Measurements from ENCODE around the gene PDE8B. TPM values are rescaled to one million over a fixed set of nuclear protein-coding genes. Genes with fewer than 3 reads are reported as not detected.

The PDE8B gene
- total RNA-seq, 1 experiment from 2014 or later, result 0.17 TPM

- H3K4me3 ChIP-seq (replicated peaks in 1 of 2; ENCODE audit: low read depth in 1 of 2, low read length in 2 of 2), result no peak overlapping the region
- intact Hi-C loops (cut with micrococcal nuclease), result no loop called here
- H3K9ac ChIP-seq (ENCODE audit: low read length), result no peak overlapping the region
- no peak overlapping the region for H3K4me2 ChIP-seq (ENCODE audit: low read length)
- CTCF ChIA-PET, result no interaction called here
- no peaks in the 10 kb centered on the region for H3K9me2 ChIP-seq (ENCODE audit: insufficient read depth)
- ATAC-seq (no peak), DNase-seq (ENCODE audit: low read depth, low spot score) (no peak)
- no peak overlapping the region for H3K27ac ChIP-seq (ENCODE audit: low read depth, low read length)
- H3K4me1 ChIP-seq (ENCODE audit: control insufficient read depth in 1 of 2, insufficient read depth in 2 of 2, low read length in 2 of 2), result no peaks in the 10 kb centered on the region
- RAD21 ChIA-PET (ENCODE audit: low non-redundant PET in 1 of 2, low total read pairs in 2 of 2, uncharacterized antibody in 2 of 2, unreplicated experiment in 2 of 2), result no interaction called here
- TF ChIP-seq JUND (IDR thresholded peaks at IDR 0.05), result no peak
- no peak for TF ChIP-seq EZH2phosphoT487 (IDR thresholded peaks at IDR 0.05; ENCODE audit: borderline replicate concordance)
- TF ChIP-seq YY1 (IDR thresholded peaks at IDR 0.05; ENCODE audit: extremely low read depth, insufficient replicate concordance, low read depth, low read length), result no peak
- no peak for TF ChIP-seq EZH2 (IDR thresholded peaks at IDR 0.05)
- TF ChIP-seq SIN3A (IDR thresholded peaks at IDR 0.05; ENCODE audit: low read depth), result no peak
- TF ChIP-seq CBX3 (IDR thresholded peaks at IDR 0.05; ENCODE audit: low read depth), result no peak
- no peak for TF ChIP-seq TCF7L2 (IDR thresholded peaks at IDR 0.05; ENCODE audit: borderline replicate concordance, extremely low read depth, insufficient read depth, insufficient read length)
- TF ChIP-seq POLR2A (IDR thresholded peaks at IDR 0.05; ENCODE audit: borderline replicate concordance, extremely low read depth, insufficient read depth, insufficient read length), result no peak
- no peak for TF ChIP-seq ZNF274 (IDR thresholded peaks at IDR 0.05; ENCODE audit: low read depth, low read length)
- no peak for TF ChIP-seq POLR2AphosphoS5 (IDR thresholded peaks at IDR 0.05; ENCODE audit: low read depth, low read length)
- TF ChIP-seq RAD21 (IDR thresholded peaks at IDR 0.05; ENCODE audit: low read depth), result no peak
- TF ChIP-seq FOSL1 (IDR thresholded peaks at IDR 0.05; ENCODE audit: low read depth), result no peak
- no peak for TF ChIP-seq ZBTB33 (IDR thresholded peaks at IDR 0.05; ENCODE audit: extremely low read depth, insufficient replicate concordance, low read length)
- TF ChIP-seq ZFX (IDR thresholded peaks at IDR 0.05), result no peak
- TF ChIP-seq SP1 (IDR thresholded peaks at IDR 0.05; ENCODE audit: low read depth), result no peak
- no peak for TF ChIP-seq ATF3 (IDR thresholded peaks at IDR 0.05)
- TF ChIP-seq REST (IDR thresholded peaks at IDR 0.05; ENCODE audit: low read depth), result no peak
- no TSS peak for BruUV-seq (replicated peaks)
- H3K36me3 ChIP-seq (ENCODE audit: control insufficient read depth in 1 of 2, insufficient read depth in 2 of 2, low read length in 2 of 2), result no peaks in the 10 kb centered on the region
- no peaks in the 10 kb centered on the region for H3K9me3 ChIP-seq (ENCODE audit: control insufficient read depth in 1 of 2, insufficient read depth in 1 of 2, low read depth in 1 of 2, low read length in 2 of 2)
- peaks cover 4% of the 10 kb centered on the region; the same call in 1 of the 2 replicates for H3K27me3 ChIP-seq (ENCODE audit: insufficient read depth, low read length)
- no peaks in the 10 kb centered on the region for H4K20me1 ChIP-seq (ENCODE audit: insufficient read depth)
- H2AFZ ChIP-seq (ENCODE audit: low read depth, low read length, poor library complexity, severe bottlenecking), result no peak overlapping the region
- POLR2A ChIA-PET, result interaction anchor here (0.7 kb wide), 1 partner anchor 109 kb away, joined by 5 read pairs; no protein-coding TSS in a partner anchor
- no peaks in the 10 kb centered on the region for H3K79me2 ChIP-seq (ENCODE audit: insufficient read depth, low read length)
These were observed 48.2 kb downstream of the PDE8B start for GRCh38 chr5:77258652-77259051.

Data from HCT116 (cell line).